Left renal cortex interstitium (tissue), 4 donors: ENCODE measurements around the gene FIBIN. TPM values are rescaled to one million over a fixed set of nuclear protein-coding genes. Genes with fewer than 3 reads are reported as not detected.

Experiments
- DNase-seq, 4 donors: peaks; one replicate each; pipeline ENCODE4 v3.0.0-alpha.2; 2013; ENCODE audit warnings: low read depth in 4 of 4, low spot score in 2 of 4, missing footprints in 1 of 4
- polyA plus RNA-seq, 4 donors: library from polyadenylated mRNA; unstranded; fragments of 120-200 nt; gene quantifications; one replicate each; pipeline ENCODE4 v1.2.1, GENCODE V29; 2013; ENCODE audit not compliant: insufficient read length in 4 of 4

FIBIN gene
- polyA plus RNA-seq, 4 donors, result 13.5 to 28.2 (median 22.6) TPM

DNA sequence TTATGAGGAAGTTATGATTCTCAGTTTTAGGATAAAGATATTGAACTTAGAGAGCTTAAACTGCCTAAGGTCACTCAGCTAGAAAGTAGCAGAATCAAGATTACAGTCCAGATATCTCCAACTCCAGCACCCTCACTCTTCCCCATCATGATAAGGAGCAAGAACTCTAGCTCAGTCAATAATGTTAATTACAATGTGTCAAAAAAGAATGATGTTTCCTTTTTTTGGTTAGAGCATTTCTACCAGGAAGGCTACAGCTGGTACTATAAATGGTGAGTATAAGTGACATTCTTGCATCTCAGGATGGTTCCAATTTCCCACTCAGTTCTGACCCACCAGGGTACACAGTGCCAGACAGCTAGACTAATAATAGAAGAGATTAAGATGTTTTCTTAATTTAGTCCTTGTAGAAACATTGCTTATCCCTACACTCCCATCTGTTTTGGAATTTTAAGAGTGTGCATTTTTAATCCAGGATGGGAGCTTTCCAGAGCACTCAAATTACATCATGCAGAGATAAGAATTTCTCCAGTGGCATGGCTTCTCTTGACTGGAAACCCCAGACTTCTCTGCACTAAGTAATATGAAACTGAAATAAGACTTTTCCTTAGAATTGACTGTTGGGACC lies 25.1 kb downstream of the FIBIN start:
- no peak for DNase-seq

DNA sequence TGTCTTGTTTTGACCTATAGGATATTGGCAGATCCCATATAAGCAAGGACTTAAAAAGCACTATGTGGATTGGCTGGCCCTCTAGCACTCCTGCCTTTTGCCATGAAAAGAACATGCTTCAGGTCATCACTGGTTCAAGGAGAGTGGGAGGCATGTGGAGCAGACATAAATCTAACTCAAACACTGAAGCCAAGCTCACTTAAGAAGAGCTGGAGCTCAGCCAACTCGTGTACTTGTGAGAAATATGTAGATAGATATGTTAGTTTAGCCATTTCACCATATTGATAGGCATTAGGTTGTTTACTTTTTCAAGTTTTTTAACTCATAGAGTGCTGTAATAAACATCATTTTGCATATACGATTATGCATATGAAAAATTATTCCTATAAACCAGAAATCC lies 26.8 kb downstream of the FIBIN start:
- DNase-seq, result no peak

- DNase-seq, result no peak
Observed at GRCh38 chr11:27022659-27023251, 28.8 kb downstream of the FIBIN start.

- DNase-seq, result no peak
Observed at GRCh38 chr11:27024865-27025264, 31.0 kb downstream of the FIBIN start.

GRCh38 chr11:27025312-27025955 lies 31.5 kb downstream of the FIBIN start:
- DNase-seq, result no peak

GRCh38 chr11:27025957-27026733 lies 32.2 kb downstream of the FIBIN start:
- no peak for DNase-seq

GRCh38 chr11:27028561-27028965 lies 34.7 kb downstream of the FIBIN start:
- peak in 3 of 4 donors; percentile 35 to 48 (median 45) for DNase-seq

GRCh38 chr11:27029966-27030365 lies 36.1 kb downstream of the FIBIN start:
- DNase-seq, result no peak

DNA sequence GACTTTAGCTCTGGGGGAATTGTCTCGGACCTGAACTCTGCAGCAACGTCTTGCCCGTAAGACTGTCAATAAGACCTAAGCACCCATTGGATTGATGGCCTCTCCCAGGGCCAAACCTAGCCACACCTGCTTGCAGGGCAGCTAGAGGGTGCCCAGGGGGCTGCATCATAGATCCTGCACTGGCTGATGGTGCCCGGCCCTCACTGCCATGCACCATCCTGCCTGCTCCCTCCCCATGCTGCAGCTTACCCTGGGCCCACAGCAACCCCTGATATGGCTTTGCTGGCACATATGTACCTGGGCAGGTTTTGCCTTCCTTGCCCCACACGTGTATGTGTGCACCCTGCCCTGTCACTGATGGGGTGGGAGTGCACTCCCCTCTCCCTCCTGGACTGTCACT lies 37.8 kb downstream of the FIBIN start:
- no peak for DNase-seq

- no peak for DNase-seq
Observed at GRCh38 chr11:27039873-27040272, 46.0 kb downstream of the FIBIN start.

- no peak for DNase-seq
Observed at GRCh38 chr11:27040302-27041115, 46.6 kb downstream of the FIBIN start, which contains the start of gene BBOX1. Gene BBOX1, plus strand, starts transcription at chr11:27040815. Its CDS starts 14,616 bp downstream, at chr11:27055431.

- no peak for DNase-seq
Observed at GRCh38 chr11:27041141-27041899, 47.4 kb downstream of the FIBIN start.

Other genes with a start within 250 kb of the FIBIN start
- 10 to 100 TPM; 35.5 to 63.9 (median 48.7) TPM for gene BBOX1, start 46.7 kb downstream of the FIBIN start, polyA plus RNA-seq